Lower lobe of right lung (tissue), 2 donors: ENCODE data around the gene PLSCR3. TPM values are rescaled to one million over a fixed set of nuclear protein-coding genes. Genes with fewer than 3 reads are reported as not detected.

Experiments
- ATAC-seq, 2 donors: fragments of 200-7000 bp; cut with Tn5 transposase; one replicate each; pipeline ENCODE4 v1.9.1; 2020 to 2022; ENCODE audit warnings: mild to moderate bottlenecking in 2 of 2, moderate library complexity in 2 of 2
- DNase-seq: peaks from one replicate; pipeline ENCODE4 v3.0.0-alpha.2; 2020
- H3K27ac ChIP-seq: fragments of 200-600 bp; one replicate; pipeline ENCODE4 v1.8.0; 2022
- H3K27me3 ChIP-seq: fragments of 200-600 bp; one replicate; pipeline ENCODE4 v1.8.0; 2022; ENCODE audit warnings: low read depth
- H3K36me3 ChIP-seq: fragments of 200-600 bp; one replicate; pipeline ENCODE4 v1.8.0; 2022; ENCODE audit warnings: mild to moderate bottlenecking
- H3K4me1 ChIP-seq: fragments of 200-600 bp; one replicate; pipeline ENCODE4 v1.8.0; 2022
- H3K4me3 ChIP-seq: fragments of 200-600 bp; one replicate; pipeline ENCODE4 v1.8.0; 2022; ENCODE audit warnings: mild to moderate bottlenecking
- H3K9me3 ChIP-seq: fragments of 200-600 bp; one replicate; pipeline ENCODE4 v1.8.0; 2022
- CTCF ChIP-seq: fragments of 200-600 bp; IDR thresholded peaks from one replicate; pipeline ENCODE4 v1.8.0; 2022; ENCODE audit warnings: antibody characterized with exemption, mild to moderate bottlenecking
- intact Hi-C: fragments of 100-400 bp; cut with DNase I; formaldehyde crosslinking; loops from one replicate; pipeline ENCODE4 v1.11.0; 2022
- total RNA-seq: library from RNA; stranded (reverse); fragmentation: NEBNext Ultra II Directional; extraction: Animal tissue kit (Norgen Biotek cat#: 25700); gene quantifications from one replicate; pipeline ENCODE4 v1.2.1, GENCODE V29; 2021
- donor health status: DM: no; HTN: yes; CAD: no; lungs with severe emphysema.

PLSCR3 gene
- total RNA-seq, 1 donor from 2014 or later, result 27.1 TPM

- DNase-seq (no peak), ATAC-seq (no peak)
- no peak for TF ChIP-seq CTCF
- intact Hi-C loops, result no loop called here
- Histone ChIP-seq H3K27me3 (no peaks in the 10 kb centered on the region), H3K36me3 (no peaks in the 10 kb centered on the region), H3K4me3 (no peak overlapping the region), H3K4me1 (no peaks in the 10 kb centered on the region), H3K9me3 (no peaks in the 10 kb centered on the region), H3K27ac (no peak overlapping the region)
Measured at GRCh38 chr17:7417056-7417655, 22.8 kb upstream of the PLSCR3 start.

DNA sequence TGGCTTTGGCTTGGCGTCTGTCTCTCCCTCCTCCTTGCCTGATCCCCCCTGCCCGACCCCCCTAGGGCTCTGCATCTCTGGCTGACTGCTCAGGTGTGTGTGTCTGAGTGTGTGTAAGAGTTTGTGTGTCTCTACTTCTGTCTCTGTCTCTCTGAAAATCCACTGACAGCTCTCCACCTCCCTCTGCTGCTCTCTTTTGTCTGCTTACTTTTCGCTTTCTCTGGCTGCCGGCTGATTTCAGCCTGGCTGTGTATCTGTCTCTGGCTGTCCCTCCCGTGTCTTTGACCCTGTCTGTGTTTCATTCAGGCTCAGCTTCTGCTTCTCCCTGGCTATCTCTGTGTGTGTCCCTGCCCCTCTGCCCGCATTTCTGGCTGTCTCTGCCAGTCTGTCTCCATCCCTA lies 22.0 kb upstream of the PLSCR3 start:
- Histone ChIP-seq H3K27ac (no peak overlapping the region), H3K4me3 (no peak overlapping the region), H3K36me3 (no peaks in the 10 kb centered on the region), H3K9me3 (no peaks in the 10 kb centered on the region), H3K27me3 (no peaks in the 10 kb centered on the region), H3K4me1 (no peaks in the 10 kb centered on the region)
- ATAC-seq, result no peak
- intact Hi-C loops, result no loop called here
- DNase-seq, result no peak
- TF ChIP-seq CTCF, result no peak

DNA sequence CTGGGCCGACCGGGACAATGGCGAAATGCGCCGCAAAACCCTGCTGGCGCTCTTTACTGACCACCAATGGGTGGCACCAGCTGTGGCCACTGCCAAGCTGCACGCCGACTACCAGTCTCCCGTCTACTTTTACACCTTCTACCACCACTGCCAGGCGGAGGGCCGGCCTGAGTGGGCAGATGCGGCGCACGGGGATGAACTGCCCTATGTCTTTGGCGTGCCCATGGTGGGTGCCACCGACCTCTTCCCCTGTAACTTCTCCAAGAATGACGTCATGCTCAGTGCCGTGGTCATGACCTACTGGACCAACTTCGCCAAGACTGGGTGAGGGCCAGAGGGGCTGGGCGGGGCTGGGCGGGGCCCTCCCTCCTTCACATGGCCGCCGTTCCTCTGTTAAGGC lies 21.5 kb upstream of the PLSCR3 start:
- H3K4me3 ChIP-seq, result no peak overlapping the region
- H3K4me1 ChIP-seq, result no peaks in the 10 kb centered on the region
- ATAC-seq (no peak), DNase-seq (no peak)
- intact Hi-C loops, result no loop called here
- H3K27ac ChIP-seq, result no peak overlapping the region
- no peak for TF ChIP-seq CTCF
- no peaks in the 10 kb centered on the region for H3K36me3 ChIP-seq
- H3K9me3 ChIP-seq, result no peaks in the 10 kb centered on the region
- H3K27me3 ChIP-seq, result no peaks in the 10 kb centered on the region

DNA sequence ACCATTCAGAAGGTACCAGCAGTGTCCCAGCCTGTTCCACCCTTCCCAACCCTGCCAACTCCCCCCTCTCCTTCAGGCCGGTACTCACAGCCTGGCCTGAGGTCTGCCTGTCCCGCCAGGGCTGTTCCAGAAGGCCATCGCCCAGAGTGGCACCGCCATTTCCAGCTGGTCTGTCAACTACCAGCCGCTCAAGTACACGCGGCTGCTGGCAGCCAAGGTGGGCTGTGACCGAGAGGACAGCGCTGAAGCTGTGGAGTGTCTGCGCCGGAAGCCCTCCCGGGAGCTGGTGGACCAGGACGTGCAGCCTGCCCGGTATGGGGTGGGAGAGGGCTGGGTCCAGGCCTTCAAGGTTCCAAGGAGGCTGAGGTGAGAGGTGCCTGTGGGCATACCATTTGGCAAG lies 20.5 kb upstream of the PLSCR3 start:
- TF ChIP-seq CTCF, result no peak
- ATAC-seq (no peak), DNase-seq (no peak)
- Histone ChIP-seq H3K27ac (no peak overlapping the region), H3K4me3 (no peak overlapping the region), H3K4me1 (no peaks in the 10 kb centered on the region), H3K36me3 (no peaks in the 10 kb centered on the region), H3K9me3 (no peaks in the 10 kb centered on the region), H3K27me3 (no peaks in the 10 kb centered on the region)
- intact Hi-C loops, result no loop called here

- no peak for ATAC-seq
- no peak for TF ChIP-seq CTCF
- Histone ChIP-seq H3K27ac (no peak overlapping the region), H3K4me1 (no peaks in the 10 kb centered on the region), H3K4me3 (no peak overlapping the region), H3K36me3 (no peaks in the 10 kb centered on the region), H3K9me3 (no peaks in the 10 kb centered on the region), H3K27me3 (no peaks in the 10 kb centered on the region)
- intact Hi-C loops, result no loop called here
- no peak for DNase-seq
Measured at GRCh38 chr17:7413346-7413985, 19.1 kb upstream of the PLSCR3 start.
